ENCODE measurements around the gene RBM39. TPM values are rescaled to one million over a fixed set of nuclear protein-coding genes. Genes with fewer than 3 reads are reported as not detected.

The RBM39 gene
- total RNA-seq, 2 donors from 2014 or later, result 232 to 413 TPM

DNA sequence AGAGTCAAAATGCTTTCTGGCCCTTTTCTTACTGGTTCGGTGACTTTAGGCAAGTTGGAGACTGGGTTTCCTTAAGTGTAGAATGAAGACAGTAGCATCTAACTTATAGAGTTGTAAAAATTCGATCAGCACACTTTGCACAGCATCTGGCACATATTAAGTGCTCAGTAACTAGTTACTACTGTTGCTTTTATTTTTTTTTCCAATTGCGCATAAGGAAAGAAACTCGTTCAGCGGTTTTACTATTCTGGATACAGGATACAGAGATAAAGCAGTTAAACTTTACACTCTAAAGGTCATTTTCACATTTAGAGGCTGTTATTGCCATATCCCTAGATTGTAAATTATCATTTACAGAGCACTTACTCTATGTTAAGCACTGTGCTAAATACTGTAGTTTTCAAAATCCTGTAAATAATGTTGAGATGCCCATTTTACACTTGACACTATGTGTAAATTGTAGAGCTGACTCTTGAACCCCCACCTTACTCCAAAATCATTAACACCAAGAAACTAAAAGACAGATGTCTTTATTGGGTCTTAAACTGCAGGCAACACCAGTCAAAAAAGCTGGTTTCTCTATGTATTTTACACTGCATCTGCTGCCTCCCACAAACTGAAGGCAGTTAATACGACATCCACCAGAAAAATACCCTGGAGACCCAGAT, 42.0 kb downstream of the RBM39 start:
- Histone ChIP-seq H3K36me3 (peaks cover 28% of the 10 kb centered on the region), H3K27ac (peak overlapping the region; percentile 92 to 94)
- TF ChIP-seq, protein P1, sequence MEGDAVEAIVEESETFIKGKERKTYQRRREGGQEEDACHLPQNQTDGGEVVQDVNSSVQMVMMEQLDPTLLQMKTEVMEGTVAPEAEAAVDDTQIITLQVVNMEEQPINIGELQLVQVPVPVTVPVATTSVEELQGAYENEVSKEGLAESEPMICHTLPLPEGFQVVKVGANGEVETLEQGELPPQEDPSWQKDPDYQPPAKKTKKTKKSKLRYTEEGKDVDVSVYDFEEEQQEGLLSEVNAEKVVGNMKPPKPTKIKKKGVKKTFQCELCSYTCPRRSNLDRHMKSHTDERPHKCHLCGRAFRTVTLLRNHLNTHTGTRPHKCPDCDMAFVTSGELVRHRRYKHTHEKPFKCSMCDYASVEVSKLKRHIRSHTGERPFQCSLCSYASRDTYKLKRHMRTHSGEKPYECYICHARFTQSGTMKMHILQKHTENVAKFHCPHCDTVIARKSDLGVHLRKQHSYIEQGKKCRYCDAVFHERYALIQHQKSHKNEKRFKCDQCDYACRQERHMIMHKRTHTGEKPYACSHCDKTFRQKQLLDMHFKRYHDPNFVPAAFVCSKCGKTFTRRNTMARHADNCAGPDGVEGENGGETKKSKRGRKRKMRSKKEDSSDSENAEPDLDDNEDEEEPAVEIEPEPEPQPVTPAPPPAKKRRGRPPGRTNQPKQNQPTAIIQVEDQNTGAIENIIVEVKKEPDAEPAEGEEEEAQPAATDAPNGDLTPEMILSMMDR (IDR thresholded peaks at IDR 0.05), result no peak

DNA sequence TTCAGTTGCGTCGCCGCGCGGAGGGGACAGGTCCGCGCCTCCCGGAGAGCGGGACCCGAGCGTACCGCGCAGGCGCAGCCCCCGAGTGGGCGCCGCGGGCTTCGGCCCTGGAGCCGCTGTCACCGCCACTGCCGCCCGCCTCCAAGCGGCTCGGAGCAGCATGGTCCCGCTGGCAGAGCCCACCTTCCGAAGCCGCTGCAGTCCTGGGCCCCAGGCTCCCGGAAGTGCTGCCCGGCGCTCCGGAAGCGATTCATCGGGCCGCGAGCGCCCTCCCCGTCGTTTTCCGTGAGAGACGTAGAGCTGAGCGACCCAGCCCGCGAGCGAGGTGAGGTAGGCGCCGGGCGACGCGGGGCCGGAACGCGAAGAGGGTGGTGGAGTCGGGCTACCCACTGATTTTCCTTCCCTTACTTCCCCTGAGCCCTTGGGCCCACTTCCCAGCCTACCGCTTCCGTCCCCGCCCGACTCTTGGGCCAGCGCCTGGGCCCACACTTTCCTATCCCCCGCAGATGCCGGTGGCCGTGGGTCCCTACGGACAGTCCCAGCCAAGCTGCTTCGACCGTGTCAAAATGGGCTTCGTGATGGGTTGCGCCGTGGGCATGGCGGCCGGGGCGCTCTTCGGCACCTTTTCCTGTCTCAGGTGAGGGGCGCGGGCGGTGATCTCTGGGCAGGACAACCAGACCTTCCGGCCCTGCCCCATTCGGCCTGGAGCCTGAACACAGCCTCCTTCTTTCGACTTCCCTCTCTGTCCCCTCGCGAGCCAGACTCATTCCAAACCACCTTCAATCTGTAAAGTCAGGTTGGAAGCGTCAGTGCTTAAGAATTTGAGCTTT, 42.7 kb downstream of the RBM39 start, which contains the start of the genes NFS1 and ROMO1:
Gene NFS1, minus strand, starts transcription at position 226 of the 830 bp plus-strand sequence. Its CDS starts 64 bp downstream, at position 162.
Gene ROMO1, plus strand, starts transcription at position 279 of the 830 bp plus-strand sequence. Its CDS starts 228 bp downstream, at position 507.
- peak; percentile 39 for DNase-seq (ENCODE audit: low spot score)

More for the DNA sequence above, 42.0 kb downstream of the RBM39 start:
- no peaks in the 10 kb centered on the region for H3K27me3 ChIP-seq (replicated peaks; ENCODE audit: insufficient read depth)
- no peaks in the 10 kb centered on the region for H3K9me3 ChIP-seq
- peaks cover 15 to 28% of the 10 kb centered on the region in 2 donors for H3K4me1 ChIP-seq (ENCODE audit: control insufficient read depth in 1 of 2, low read depth in 2 of 2)
- H3K4me3 ChIP-seq, result peak overlapping the region; percentile 95
- ATAC-seq (ENCODE audit: insufficient number of reproducible peaks, low FRiP score, low read depth), result no peak
- no peak for DNase-seq (ENCODE audit: low spot score)

DNA sequence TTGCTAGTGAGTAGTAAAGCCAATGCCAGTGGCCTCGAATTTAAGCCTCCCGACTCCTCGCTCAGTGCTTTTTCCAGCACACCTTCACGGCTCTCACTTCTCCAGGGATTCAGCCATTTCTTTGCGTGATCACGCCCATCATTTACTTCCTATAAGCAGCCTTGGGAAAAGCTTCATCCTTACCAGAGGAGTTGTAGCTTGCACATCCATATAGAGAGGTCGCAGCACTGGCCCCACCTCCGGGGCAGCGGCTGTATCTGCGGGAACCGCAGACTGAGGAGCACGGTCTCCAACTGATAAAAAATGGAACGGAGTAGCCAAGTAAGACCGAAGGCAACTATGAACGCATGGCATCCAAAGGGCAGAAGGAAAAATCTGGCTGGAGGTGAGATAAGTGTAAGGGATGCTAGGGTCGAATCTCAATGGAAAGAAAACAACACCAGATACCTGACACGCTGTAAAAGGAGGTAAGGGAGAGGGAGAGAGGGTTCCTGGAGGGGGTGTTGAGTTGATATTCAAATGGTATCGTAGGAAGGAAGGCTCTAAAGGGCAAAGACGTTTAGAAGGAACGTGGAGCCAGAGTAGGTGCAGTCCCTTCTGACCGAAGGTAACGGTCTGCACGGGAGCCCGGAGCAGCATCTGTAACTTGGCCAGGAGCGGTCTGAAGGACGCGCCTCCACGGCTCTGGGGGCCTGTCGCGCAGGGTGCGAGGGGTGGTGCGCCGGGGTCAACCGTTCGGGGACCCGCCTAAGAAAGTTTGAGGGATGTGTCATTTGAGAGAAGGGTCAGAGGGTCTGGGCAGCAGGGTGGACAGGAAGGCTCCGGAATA, 43.5 kb downstream of the RBM39 start:
- H3K36me3 ChIP-seq, result peaks cover 24% of the 10 kb centered on the region
- ATAC-seq (ENCODE audit: insufficient number of reproducible peaks, low FRiP score, low read depth), result peak; percentile 23
- no peak for DNase-seq (ENCODE audit: low spot score)

More for the DNA sequence above, 42.7 kb downstream of the RBM39 start, which contains the start of the genes NFS1 and ROMO1:
- TF ChIP-seq, protein P1 (IDR thresholded peaks at IDR 0.05), result peak; percentile 39
- Histone ChIP-seq H3K4me3 (peak within 1 kb of the TSS; percentile 95), H3K27me3 (replicated peaks; ENCODE audit: insufficient read depth) (no peaks in the 10 kb centered on the region), H3K36me3 (peaks cover 27% of the 10 kb centered on the region), H3K9me3 (no peaks in the 10 kb centered on the region), H3K27ac (peak within 1 kb of the TSS; percentile 92 to 94), H3K4me1 (ENCODE audit: control insufficient read depth in 1 of 2, low read depth in 2 of 2) (peaks cover 15 to 28% of the 10 kb centered on the region in 2 donors)
- peak; percentile 67 for ATAC-seq (ENCODE audit: insufficient number of reproducible peaks, low FRiP score, low read depth)

DNA sequence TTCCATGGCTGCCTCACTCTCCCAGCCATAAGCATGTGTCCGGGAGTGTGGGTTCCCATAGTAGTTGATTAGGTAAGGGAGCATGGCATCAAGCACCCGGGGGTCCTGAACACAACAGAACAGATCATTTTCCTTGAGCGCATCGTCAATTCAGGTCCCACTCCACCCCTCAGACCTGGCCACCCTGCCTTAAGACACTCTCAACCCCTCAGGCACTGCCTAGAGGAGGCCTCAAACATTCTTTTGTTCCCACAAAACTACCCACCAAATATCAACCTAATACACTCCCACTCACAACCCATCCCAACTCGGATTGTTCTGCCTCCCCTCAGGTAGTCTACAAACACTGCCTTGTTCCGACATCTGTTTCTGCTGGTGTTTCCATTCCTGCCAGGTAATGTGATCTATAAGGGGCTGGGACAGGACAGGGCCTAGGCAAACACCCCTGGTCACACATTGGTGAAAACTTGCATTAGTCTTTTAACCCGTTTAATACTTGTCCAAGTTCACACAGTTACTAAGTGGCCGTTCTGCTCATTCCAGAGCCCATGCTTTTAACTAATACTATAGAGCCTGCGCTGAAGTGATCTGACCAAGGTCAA, 44.3 kb downstream of the RBM39 start:
- Histone ChIP-seq H3K4me1 (ENCODE audit: control insufficient read depth in 1 of 2, low read depth in 2 of 2) (peaks cover 15 to 28% of the 10 kb centered on the region in 2 donors), H3K36me3 (peaks cover 23% of the 10 kb centered on the region), H3K4me3 (peak overlapping the region; percentile 95), H3K9me3 (no peaks in the 10 kb centered on the region), H3K27me3 (replicated peaks; ENCODE audit: insufficient read depth) (no peaks in the 10 kb centered on the region), H3K27ac (peak overlapping the region; percentile 92 to 94)
- no peak for DNase-seq (ENCODE audit: low spot score)
- TF ChIP-seq, protein P1 (IDR thresholded peaks at IDR 0.05), result no peak
- no peak for ATAC-seq (ENCODE audit: insufficient number of reproducible peaks, low FRiP score, low read depth)

More for the DNA sequence above, 43.5 kb downstream of the RBM39 start:
- TF ChIP-seq, protein P1 (IDR thresholded peaks at IDR 0.05), result no peak
- no peaks in the 10 kb centered on the region for H3K9me3 ChIP-seq
- peak overlapping the region; percentile 92 to 94 for H3K27ac ChIP-seq
- H3K4me3 ChIP-seq, result peak overlapping the region; percentile 95
- H3K27me3 ChIP-seq (replicated peaks; ENCODE audit: insufficient read depth), result no peaks in the 10 kb centered on the region
- H3K4me1 ChIP-seq (ENCODE audit: control insufficient read depth in 1 of 2, low read depth in 2 of 2), result peaks cover 15 to 28% of the 10 kb centered on the region in 2 donors

All from thoracic aorta (tissue), 2 donors.